NCI-H146 (cell line): ENCODE data around the gene DEPDC1B.
"Not testable (repeated sequence)": the region's sequence is repeated elsewhere in the genome, so short reads cannot be mapped to it uniquely, and the experiment has no call there.

Source experiments
- DNase-seq: peaks from one replicate; lab custom pipeline; 2025; lab: John Stamatoyannopoulos, UW

DEPDC1B gene

DNA sequence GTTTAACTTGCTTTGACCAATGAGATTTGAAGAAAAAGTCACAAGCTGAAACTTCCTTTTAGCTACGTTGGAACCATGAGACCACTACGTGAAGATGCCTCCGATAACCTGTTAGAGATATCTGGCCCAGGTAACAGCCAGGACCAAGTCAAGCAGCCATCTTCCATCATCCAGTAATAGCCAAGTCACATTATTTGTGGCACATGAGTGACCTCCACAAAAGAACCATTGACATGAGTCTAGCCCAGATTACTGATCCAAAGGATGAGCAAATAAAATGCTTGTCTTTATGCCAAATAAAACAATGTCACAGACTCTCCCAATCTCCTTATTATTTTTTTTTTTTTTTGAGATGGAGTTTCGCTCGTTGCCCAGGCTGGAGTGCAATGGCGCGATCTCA is 1.6 kb downstream of the DEPDC1B start:
- DNase-seq, result no peak

DNA sequence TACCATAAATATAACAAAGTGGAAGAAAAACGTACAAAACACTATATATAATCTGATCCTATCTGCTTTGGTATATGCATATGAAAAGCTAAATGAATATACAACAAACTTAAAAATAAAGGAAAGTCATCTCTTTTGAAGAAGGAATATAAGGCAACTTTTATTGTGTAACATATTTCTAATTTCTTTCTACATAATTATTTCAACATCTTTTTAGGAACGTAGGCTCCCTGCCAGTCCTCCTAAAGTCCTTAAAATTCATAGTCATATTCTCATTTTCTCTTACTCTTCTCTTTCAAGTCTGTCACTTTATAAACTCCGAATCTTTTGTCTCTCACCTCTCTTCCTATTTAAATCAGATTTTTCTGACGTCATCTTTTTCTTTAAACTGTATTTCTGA is 9.6 kb downstream of the DEPDC1B start:
- no peak for DNase-seq

DNA sequence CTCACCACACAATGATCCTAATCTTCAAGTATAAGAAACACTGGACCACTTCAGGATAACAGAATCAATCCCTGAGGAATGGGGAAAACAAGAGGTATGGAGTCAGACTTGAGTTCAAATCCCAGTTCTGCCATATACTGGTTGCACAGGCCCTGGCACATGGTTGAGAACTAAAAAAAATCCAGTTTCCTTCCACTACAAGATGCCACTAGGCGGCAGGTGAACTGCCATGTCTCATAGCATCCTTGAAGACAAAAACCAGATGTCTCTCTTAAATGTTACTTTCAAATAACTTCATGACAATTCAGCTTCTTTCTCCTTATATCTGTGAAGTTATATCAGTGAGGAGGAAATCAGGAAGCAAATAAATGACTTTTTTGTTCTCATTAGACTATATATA is 11.0 kb downstream of the DEPDC1B start:
- no peak for DNase-seq

DNA sequence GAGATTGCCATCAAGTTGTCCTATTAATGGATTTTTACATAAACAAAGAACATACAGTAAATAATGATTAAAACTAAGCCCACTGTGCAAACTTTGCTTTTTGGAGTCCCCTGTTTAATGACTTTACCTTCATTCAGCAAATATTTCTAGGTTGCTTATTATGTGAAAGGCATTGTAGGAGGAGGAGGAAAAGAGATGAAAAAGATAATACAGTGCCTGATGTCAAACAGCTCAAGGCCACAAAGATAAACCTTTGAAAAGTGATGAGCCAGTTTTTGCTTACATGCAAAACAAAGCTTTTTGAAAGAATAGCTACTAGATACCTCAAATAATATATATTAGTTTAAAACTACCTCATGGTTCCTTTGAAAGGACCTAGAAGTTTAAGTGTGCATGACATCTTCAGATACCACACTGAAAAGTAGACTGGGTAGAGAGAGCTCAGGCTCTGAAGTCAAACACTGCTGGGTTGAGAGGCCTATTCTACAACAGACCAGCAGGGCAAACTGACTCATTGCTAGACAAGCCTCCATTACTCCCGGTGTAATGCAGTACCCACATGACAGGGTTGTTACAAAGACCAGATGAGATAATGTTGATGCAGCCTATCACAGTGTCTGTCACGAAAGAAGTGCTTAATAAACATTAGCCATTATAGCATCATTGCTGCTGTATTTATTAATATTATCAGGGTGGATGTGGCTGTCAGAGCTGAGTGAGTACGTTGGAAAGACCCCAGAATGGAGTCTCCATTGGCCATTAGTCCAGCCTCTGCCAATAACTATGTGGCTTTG is 11.8 kb downstream of the DEPDC1B start:
- peak; percentile 26 for DNase-seq

DNA sequence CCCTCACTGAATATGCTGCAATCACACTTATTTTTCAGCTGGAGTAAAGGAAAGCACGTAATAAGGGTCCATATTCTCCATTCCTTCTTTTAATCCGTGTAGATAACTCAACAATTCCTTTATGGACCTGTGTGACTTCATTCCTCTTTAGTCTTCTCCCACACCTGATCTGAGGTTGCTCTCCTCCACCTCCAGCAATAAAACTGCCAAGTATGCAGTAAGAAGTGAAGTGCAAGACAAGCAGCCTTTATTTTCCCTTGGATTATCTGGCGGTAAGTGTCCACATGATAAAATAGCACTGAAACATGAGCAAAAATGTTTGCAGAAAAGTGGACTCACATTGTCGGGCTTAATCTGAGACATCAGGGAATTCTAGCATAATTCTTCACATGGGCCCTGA is 13.8 kb downstream of the DEPDC1B start:
- no peak for DNase-seq

DNA sequence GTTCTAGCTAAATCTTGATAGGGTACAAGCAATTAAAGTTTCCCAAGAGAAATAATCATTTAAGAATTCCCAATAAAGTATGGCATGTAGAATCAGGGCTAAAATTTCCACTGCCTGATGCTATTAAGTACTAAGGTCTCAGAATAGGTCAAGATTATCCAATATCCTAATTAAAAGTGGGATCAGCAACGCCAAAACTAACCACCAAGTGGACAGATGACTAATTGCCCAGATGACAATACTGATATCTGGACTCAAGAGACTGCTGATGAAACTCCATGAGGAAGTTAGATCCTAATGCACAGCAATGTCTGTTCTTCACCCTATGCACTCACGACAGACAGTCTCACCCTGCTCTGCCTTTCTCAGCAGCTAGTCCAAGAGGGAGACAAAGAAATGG is 14.3 kb downstream of the DEPDC1B start:
- DNase-seq, result no peak

DNA sequence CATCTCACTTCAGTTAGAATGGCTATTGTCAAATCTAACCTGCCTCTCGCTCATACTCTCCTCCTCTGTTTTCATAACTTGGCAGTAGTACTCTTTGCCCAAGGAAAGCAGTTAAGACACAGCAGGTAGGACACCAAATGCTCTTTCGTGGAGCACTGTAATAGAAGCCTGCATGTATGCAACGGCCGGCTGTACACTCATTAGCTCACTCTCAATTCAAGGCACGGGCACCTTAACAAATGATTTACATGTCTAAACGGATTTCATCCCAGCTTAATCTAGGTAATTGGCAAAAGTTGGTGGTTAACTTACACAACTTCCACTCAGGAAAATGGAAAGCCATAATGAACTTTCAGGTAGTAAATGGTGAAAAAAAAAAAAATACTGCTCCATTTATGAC is 14.9 kb downstream of the DEPDC1B start:
- DNase-seq, result no peak

DNA sequence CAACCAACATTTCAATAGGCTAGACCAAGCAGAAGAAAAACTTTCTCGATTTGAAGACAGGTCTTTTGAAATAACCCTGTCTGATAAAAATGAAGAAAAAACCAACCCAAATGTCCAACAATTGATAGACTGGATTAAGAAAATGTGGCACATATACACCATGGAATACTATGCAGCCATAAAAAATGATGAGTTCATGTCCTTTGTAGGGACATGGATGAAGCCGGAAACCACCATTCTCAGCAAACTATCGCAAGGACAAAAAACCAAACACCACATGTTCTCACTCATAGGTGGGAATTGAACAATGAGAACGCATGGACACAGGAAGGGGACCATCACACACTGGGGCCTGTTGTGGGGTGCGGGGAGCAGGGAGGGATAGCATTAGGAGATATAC is 18.0 kb downstream of the DEPDC1B start:
- not testable (repeated sequence) for DNase-seq

DNA sequence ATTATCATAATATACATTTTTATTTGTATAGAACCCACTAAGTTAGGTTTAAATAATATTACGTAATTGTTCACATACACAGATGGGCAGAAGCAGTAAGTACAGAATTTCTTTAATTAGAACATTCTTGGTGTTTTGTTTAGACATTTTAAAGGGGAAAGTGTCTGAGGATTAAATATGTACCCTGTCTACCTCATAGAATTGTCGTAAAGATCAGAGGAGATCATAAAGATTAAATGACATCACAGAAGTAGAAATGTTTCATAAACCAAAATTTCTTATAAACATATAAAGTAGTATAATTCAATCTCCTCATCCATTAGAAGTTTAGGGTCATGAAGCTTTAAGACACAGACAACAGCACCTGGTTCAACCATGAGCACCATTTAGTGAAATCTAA is 20.1 kb downstream of the DEPDC1B start:
- DNase-seq, result no peak

DNA sequence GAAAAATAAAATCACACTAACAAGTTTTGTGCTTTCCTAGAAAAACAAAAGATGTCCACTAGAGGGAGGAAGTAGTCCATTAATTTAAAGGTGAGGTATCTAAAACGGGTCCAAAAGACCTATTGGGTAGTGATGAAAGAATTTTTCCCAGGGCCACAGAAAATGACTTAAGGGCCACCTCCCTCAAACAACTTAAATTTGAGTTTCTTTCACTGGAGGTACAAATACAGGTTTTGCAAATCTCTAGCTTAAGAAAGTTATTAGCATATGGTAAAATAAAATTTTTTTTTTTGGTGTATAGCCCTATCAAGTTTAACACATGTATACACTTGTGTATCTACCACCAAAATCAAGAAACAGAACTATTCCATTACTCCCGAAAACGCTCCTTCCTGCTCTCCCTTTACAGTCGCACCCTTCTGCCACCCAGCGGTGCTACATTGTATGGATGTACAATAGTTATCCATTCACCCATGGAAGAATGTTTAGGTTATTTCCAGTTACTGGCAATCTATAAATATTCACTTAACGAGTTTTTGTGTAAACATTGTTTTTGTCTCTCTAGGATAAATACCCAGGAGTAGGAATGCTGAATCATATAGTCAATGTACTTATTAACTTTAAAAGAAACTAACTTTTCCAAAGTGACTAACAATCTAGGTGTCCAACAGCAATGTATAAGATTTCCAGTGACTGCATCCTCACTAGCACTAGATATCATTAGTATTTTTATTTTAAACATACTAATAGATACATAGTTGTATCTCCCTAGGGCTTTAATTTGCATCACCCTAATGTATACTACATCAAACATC is 21.9 kb downstream of the DEPDC1B start:
- peak; percentile 33 for DNase-seq

DNA sequence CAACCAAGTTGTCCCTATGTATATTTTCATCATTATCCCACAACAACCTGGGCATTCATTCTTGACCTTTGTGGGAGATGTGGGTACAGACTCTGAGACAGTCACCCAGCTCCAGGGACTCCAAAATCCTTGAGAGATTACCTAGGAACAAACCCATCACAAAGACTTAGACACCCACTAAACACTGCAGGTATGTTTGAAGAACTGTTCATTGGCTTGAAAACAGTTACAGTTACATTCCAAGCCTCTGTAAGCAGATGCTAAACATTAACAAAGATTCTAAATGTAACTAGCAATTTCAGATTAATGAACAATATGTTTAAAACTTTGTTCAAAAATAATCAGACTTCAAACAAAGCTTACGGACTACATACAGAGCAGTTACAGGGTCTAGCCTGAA is 24.7 kb downstream of the DEPDC1B start:
- no peak for DNase-seq

DNA sequence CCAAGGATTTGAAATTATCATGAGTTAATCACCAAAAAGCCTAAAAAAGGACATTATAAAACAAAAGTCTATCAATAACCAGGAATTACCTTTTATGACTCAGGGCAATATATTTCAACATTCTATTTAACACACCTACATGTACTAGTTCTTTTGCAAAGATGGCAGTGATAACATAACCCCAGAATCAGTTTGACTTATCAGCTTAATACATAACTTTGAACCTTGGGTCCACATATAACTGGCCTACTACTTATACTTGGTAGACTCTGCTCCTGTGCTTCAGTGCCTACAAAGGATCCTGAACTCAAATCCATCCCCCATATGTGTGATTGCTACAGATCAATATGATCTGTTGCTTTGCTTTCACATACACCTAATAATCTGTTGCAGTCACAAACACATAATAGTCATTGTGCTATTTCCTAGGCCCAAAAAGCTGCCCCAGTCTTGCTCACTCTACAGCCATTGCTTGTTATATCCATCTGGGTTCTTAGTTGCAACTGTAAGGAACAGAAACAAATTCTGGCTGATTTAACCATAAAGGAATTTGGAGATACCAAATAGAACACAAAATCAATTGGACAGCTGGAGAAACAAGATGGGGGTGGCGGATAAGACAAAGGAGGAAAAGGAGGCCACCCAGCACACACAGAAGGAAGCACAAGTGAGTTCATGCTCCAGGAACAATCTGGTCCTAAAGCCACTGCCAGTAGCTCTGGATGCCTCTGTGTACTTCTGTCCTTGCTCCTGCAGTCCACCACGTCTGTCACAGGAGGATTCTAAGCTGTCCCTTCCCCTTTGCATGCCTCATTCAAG is 25.5 kb downstream of the DEPDC1B start:
- no peak for DNase-seq

DNA sequence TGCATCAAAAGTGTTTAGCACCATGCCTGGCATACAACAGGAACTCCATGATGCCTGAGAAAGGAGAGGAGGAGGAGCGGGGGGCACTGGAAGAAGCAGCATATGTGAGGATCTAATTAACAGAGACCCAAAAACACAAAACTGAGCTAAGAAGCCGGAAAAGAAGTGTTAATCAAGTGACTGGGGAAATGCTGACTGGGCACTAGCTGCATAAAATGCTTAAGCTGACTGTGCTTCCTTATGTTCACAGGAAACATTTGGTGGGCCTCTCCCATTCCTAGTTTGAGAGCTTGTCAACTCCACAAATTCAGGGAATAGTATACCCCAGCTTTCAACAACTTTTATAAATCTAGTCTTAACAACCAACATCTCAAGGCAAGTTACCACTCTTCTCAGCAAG is 26.6 kb downstream of the DEPDC1B start:
- DNase-seq, result no peak

DNA sequence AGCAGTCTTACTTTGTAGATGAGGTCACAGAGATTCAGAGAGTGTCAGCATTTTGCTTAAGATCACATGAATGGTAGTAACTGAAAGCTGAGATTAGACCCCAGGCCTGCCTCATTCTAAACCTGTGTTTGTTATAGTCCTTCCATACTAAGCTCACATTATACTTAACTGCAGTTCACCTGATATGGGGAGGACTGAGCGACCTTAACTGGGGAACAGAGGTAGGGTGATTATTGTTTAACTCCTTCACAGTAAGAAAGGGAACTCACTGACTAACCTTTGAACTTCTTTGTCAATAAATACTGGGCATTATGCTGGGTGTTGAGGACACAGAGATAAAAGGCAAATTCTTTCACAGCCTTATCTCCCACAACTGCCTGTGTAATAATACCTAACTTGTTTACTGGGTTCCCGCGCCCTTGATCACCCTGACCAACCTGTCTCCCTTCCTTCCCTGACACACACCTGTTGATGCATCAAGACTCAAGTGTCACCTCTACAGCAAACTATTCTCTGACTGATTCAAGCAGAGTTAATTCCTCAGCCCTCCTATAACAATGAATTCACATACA is 27.2 kb downstream of the DEPDC1B start:
- no peak for DNase-seq

DNA sequence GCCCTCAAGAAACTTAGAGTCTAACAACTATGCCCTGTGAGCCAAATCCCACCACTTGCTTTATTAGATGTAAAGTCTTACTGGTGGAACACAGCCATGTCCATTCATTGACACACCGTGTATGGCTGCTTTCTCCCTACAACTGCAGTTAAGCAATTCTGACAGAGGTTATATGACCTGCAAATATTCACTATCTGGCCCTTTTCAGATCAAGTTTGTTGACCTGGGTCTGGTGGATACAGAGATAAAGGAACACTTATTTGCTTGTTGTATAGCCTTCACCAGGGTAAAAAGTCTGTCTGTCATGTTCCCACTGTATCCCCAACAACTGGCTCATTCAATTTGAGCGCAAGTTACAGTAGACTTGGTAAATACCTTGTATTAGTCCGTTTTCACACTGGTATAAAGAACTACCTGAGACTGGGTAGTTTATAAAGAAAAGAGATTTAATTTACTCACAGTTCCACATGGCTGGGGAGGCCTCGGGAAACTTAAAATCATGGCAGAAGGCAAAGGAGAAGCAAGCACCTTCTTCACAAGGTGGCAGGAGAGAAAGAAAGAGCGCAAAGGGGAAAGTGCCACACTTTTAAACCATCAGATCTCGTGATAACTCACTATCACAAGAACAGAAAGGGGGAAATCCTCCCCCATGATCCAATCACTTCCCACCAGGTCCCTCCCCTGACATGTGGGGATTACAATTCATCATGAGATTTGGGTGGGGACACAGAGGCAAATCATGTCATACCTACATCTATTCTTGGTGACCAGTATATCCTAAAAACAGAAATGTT is 27.9 kb downstream of the DEPDC1B start:
- DNase-seq, result no peak

DNA sequence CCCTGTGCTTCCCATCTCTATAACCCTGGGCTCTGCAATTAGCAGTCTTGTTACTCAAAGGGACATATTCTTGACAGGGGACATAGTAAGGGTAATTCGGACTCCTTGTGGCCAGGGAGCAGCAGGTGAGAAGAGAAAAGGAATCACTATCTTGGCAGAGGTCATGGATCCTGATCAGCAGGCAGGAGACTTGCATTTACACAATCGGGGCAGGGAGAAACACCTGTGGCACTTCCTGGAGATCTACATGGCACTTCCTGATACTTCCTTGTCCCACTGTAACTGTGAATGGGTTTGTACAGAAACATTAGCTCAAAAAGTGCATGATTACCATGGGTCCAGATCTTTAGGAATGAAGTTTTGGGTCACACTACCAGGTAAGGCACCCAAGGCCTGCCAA is 29.2 kb downstream of the DEPDC1B start:
- DNase-seq, result no peak

DNA sequence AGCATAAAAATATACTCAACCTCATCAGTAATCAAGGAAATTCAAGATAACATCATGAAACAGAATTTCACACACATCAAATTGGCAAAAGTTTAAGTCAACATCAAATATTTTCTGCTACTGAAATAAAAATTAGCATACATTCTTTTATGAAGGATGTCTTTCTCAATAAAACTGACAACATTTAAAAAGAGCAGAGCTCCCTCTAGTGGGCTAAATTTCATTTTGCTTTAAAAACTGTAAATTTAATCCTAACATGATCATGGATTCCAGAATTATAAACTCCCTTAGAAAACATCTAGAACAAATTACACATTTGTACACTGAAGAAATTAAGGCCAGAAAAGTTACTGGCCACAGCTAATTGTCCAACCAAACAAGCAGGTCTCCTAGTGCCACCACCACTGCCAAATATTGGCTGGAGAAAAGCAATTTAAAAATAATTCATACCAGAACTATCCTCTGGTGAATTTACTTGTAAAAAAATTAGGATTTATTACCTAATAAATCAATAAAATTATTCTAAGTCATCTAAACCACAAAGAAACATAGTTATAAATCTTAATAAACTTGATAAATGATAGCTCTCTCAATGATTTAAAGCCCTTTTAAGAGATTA is 31.2 kb downstream of the DEPDC1B start:
- DNase-seq, result peak; percentile 4

DNA sequence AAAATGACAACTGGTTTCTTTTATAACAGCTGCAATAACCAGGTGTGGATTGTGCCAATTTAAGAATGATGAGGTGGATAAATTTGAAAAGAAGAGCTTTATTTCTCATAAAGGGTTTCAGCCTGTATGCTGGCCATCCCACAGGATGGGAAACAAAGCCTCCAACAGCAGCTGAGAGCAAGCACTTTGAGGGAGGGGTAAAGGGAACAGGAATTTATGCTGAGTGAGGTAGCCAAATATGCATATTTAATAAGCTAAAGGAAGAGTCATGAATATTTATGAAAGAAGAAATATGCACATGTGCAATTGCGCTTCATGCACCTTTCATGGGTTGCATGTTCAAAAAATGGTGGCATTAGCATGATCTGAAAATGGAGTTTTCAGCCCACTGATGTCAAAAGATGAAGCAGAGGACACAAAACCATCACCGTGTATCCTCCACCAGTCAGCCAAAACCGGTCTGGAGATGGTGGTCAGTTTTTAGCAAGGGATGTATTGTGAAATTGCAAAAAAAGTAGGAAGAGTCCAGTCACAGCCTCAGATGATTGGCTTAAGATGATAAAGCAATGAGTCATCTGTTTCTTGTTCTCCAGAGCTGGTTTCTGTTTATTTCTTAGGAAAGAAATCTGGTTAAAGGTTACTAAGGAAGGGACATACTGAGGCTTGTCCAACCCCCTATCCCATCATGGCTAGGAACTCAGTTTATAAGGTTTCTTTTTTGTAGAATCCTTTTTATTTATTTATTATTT is 47.9 kb downstream of the DEPDC1B start:
- DNase-seq, result no peak

DNA sequence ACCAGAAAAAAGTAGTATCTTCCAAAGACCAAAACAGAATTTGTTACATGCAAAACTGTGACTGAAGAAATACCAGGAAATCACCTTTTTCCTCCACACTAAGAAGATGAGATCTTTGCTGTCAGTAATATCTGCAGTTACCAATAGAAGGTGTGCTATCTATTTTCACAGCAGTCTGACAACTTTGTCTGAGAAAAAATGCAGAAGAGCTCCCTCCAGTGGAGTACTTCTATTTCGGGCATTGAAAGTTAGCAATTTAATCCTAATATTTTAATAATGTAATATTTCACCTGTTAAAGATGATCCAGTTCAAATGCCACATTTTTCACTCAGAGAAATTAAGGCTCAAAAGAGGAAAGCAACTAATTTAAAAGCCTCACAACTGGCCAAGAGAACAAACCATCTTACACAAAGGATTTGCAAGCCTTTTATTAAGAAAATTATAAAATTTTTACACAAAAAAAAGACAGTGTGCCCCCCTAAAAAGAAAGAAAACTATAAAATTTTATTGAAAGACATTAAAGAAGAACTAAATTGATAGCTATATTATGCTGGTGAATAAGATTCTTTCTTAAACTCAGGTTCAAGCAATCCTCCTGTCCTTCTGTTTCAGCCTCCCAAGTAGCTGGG is 50.6 kb downstream of the DEPDC1B start:
- DNase-seq, result peak; percentile 10

DNA sequence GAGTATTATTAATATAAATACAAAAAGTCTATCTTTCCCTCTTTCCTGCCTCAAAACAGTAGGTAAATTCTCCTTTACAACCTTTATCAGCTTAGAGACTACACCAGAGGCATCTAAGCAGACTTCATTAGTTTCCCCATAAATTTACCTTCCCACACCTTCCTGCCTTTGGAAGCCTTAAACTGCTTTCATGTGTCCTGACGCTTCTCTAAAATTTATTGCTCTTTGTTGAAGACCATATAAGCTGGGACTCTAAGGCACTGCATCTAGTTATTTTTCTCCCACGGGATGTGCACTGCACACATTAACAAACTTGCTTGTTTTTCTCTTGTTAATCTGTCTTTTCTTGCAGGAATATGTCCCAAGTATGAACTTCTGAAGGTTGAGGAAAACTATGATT is 51.8 kb downstream of the DEPDC1B start:
- no peak for DNase-seq
